22Rv1 (cell line): ENCODE data around the gene CD44.

Experiments
- ZFX ChIP-seq: fragments of 450-650 bp; IDR thresholded peaks from 2 replicates; pipeline ENCODE4 v1.6.1; 2017; ENCODE audit warnings: antibody characterized with exemption, borderline replicate concordance
- TF ChIP-seq, protein P1 (sequence below): fragments of 450-650 bp; IDR thresholded peaks from 2 replicates; pipeline ENCODE4 v1.5.1; 2017; ENCODE audit warnings: mild to moderate bottlenecking

DNA sequence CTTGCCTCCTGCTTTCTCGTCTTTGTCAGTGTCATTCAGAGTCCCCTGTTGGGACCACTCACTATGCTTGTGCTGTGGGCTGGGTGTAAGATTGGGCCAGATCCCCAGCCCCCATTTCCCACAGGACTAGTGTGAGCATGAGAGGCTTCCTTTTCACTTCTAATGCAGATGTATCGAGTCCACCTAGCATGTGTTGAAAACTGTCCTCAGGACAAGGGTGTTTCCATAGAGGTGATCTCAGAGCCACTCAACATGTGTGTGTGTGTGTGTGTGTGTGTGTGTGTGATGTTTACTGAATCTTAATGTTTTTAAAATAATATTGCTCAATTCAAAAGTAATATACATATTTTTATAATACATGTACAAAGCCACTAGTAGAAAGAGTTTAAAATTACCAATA, 11.4 kb upstream of the CD44 start:
- TF ChIP-seq, protein P1, sequence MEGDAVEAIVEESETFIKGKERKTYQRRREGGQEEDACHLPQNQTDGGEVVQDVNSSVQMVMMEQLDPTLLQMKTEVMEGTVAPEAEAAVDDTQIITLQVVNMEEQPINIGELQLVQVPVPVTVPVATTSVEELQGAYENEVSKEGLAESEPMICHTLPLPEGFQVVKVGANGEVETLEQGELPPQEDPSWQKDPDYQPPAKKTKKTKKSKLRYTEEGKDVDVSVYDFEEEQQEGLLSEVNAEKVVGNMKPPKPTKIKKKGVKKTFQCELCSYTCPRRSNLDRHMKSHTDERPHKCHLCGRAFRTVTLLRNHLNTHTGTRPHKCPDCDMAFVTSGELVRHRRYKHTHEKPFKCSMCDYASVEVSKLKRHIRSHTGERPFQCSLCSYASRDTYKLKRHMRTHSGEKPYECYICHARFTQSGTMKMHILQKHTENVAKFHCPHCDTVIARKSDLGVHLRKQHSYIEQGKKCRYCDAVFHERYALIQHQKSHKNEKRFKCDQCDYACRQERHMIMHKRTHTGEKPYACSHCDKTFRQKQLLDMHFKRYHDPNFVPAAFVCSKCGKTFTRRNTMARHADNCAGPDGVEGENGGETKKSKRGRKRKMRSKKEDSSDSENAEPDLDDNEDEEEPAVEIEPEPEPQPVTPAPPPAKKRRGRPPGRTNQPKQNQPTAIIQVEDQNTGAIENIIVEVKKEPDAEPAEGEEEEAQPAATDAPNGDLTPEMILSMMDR, result no peak
- TF ChIP-seq ZFX, result no peak
